HEK293 (cell line): Measurements from ENCODE around the gene GADD45G.
A peak's percentile ranks its signal among the peaks of the same experiment; 100 is the strongest.

Experiments
- CTCF ChIA-PET: fragments of 350-600 bp; formaldehyde crosslinking; extraction: SDS; loops from one replicate; lab custom pipeline; 2021; ENCODE audit warnings: antibody characterized with exemption; lab: Yijun Ruan, JAX
- POLR2A ChIA-PET: fragments of 300-600 bp; formaldehyde crosslinking; extraction: SDS; loops from one replicate; lab custom pipeline; 2020; ENCODE audit warnings: antibody characterized with exemption, inconsistent platforms; lab: Yijun Ruan, JAX
- H3K27ac ChIP-seq: fragments of 200-500 bp; sonication (Bioruptor generic); 2 replicates; pipeline ENCODE4 v1.5.1; 2014; ENCODE audit warnings: low read depth, low read length, control low read depth, inconsistent platforms; ENCODE audit errors: extremely low read depth
- H3K36me3 ChIP-seq, 2 experiments: fragments of 200-500 bp in 1 of 2; sonication (Bioruptor generic) in 1 of 2; 1 replicate in 1 of 2; 2 replicates in 1 of 2; pipeline ENCODE4 v1.5.1; 2014 to 2017; ENCODE audit warnings: inconsistent platforms in 2 of 2, low read length in 2 of 2; ENCODE audit not compliant: control insufficient read depth in 2 of 2, insufficient read depth in 1 of 2
- H3K4me1 ChIP-seq: fragments of 200-500 bp; sonication (Bioruptor generic); 2 replicates; pipeline ENCODE4 v1.5.1; 2014; ENCODE audit warnings: mild to moderate bottlenecking, low read length, inconsistent platforms; ENCODE audit not compliant: control insufficient read depth, insufficient read depth
- H3K4me3 ChIP-seq: 2 replicates; pipeline ENCODE4 v1.5.1; 2011; ENCODE audit warnings: low read depth, mild to moderate bottlenecking, control low read depth, low read length, moderate library complexity
- H3K9me3 ChIP-seq: fragments of 200-500 bp; sonication (Bioruptor generic); 2 replicates; pipeline ENCODE4 v1.5.1; 2014; ENCODE audit warnings: low read depth, low read length, inconsistent platforms; ENCODE audit not compliant: control insufficient read depth, insufficient read depth
- GFI1B ChIP-seq: fragments of 450-650 bp; formaldehyde crosslinking; IDR thresholded peaks from 2 replicates; pipeline ENCODE4 v1.5.1; 2016; ENCODE audit warnings: missing biosample characterization, missing genetic modification characterization
- HOXC10 ChIP-seq: sonication (generic); formaldehyde crosslinking; IDR thresholded peaks from 2 replicates; pipeline ENCODE4 v1.8.1; 2023; ENCODE audit warnings: mild to moderate bottlenecking, missing genetic modification reagents
- KLF10 ChIP-seq: fragments of 450-650 bp; IDR thresholded peaks from 2 replicates; pipeline ENCODE4 v1.5.1; 2018; ENCODE audit warnings: missing biosample characterization, mild to moderate bottlenecking, missing genetic modification characterization
- KLF16 ChIP-seq: fragments of 450-650 bp; formaldehyde crosslinking; IDR thresholded peaks from 2 replicates; pipeline ENCODE4 v1.5.1; 2017; ENCODE audit warnings: missing biosample characterization, missing genetic modification characterization
- KLF8 ChIP-seq: fragments of 450-650 bp; formaldehyde crosslinking; IDR thresholded peaks from 2 replicates; pipeline ENCODE4 v1.5.1; 2016; ENCODE audit warnings: missing biosample characterization, missing genetic modification characterization
- KLF9 ChIP-seq: fragments of 450-650 bp; formaldehyde crosslinking; IDR thresholded peaks from 2 replicates; pipeline ENCODE4 v1.5.1; 2016; ENCODE audit warnings: missing biosample characterization, missing genetic modification characterization, low read depth
- SALL2 ChIP-seq: fragments of 450-650 bp; formaldehyde crosslinking; IDR thresholded peaks from 2 replicates; pipeline ENCODE4 v1.5.0; 2017; ENCODE audit warnings: missing biosample characterization, mild to moderate bottlenecking, missing genetic modification characterization, borderline replicate concordance
- SCRT2 ChIP-seq: fragments of 450-650 bp; formaldehyde crosslinking; IDR thresholded peaks from 2 replicates; pipeline ENCODE4 v1.5.1; 2016; ENCODE audit warnings: missing biosample characterization, missing genetic modification characterization
- SP7 ChIP-seq: fragments of 450-650 bp; formaldehyde crosslinking; IDR thresholded peaks from 2 replicates; pipeline ENCODE4 v1.5.1; 2016; ENCODE audit warnings: missing biosample characterization, missing genetic modification characterization
- YY1 ChIP-seq: fragments of 450-650 bp; formaldehyde crosslinking; IDR thresholded peaks from 2 replicates; pipeline ENCODE4 v1.5.1; 2018; ENCODE audit warnings: missing biosample characterization, missing genetic modification characterization
- YY2 ChIP-seq: fragments of 450-650 bp; formaldehyde crosslinking; IDR thresholded peaks from 2 replicates; pipeline ENCODE4 v1.5.1; 2016; ENCODE audit warnings: missing biosample characterization, missing genetic modification characterization
- ZBTB17 ChIP-seq: fragments of 450-650 bp; formaldehyde crosslinking; IDR thresholded peaks from 2 replicates; pipeline ENCODE4 v1.5.1; 2016; ENCODE audit warnings: missing biosample characterization, missing genetic modification characterization
- ZBTB7A ChIP-seq: fragments of 450-650 bp; formaldehyde crosslinking; IDR thresholded peaks from 2 replicates; pipeline ENCODE4 v1.5.1; 2016; ENCODE audit warnings: low read depth, missing biosample characterization, missing genetic modification characterization
- ZNF211 ChIP-seq: fragments of 450-650 bp; formaldehyde crosslinking; IDR thresholded peaks from 2 replicates; pipeline ENCODE4 v1.5.1; 2016; ENCODE audit warnings: low read depth, missing biosample characterization, missing genetic modification characterization
- ZNF239 ChIP-seq: fragments of 450-650 bp; formaldehyde crosslinking; IDR thresholded peaks from 2 replicates; pipeline ENCODE4 v1.5.1; 2016; ENCODE audit warnings: missing biosample characterization, missing genetic modification characterization
- ZNF391 ChIP-seq: fragments of 450-650 bp; formaldehyde crosslinking; IDR thresholded peaks from 2 replicates; pipeline ENCODE4 v1.5.1; 2016; ENCODE audit warnings: low read depth, missing biosample characterization, missing genetic modification characterization, borderline replicate concordance
- ZNF600 ChIP-seq: fragments of 450-650 bp; formaldehyde crosslinking; IDR thresholded peaks from 2 replicates; pipeline ENCODE4 v1.5.1; 2016; ENCODE audit warnings: missing biosample characterization, missing genetic modification characterization
- ZNF624 ChIP-seq: fragments of 450-650 bp; formaldehyde crosslinking; IDR thresholded peaks from 2 replicates; pipeline ENCODE4 v1.5.1; 2017; ENCODE audit warnings: missing biosample characterization, missing genetic modification characterization
- ZNF626 ChIP-seq: fragments of 450-650 bp; sonication (Bioruptor Pico); formaldehyde crosslinking; IDR thresholded peaks from 2 replicates; pipeline ENCODE4 v1.5.1; 2018; ENCODE audit warnings: missing biosample characterization, missing genetic modification characterization, inconsistent platforms
- ZNF654 ChIP-seq: fragments of 450-650 bp; formaldehyde crosslinking; IDR thresholded peaks from 2 replicates; pipeline ENCODE4 v1.5.1; 2016; ENCODE audit warnings: low read depth, missing biosample characterization, missing genetic modification characterization
- ZNF660 ChIP-seq: fragments of 450-650 bp; IDR thresholded peaks from 2 replicates; pipeline ENCODE4 v1.5.1; 2018; ENCODE audit warnings: missing biosample characterization, mild to moderate bottlenecking, missing genetic modification characterization
- TF ChIP-seq, protein P1 (sequence below): fragments of 450-650 bp; IDR thresholded peaks from 2 replicates; pipeline ENCODE4 v1.5.1; 2018; ENCODE audit warnings: missing biosample characterization, mild to moderate bottlenecking, missing genetic modification characterization
- TF ChIP-seq, protein P2 (sequence below): fragments of 450-650 bp; formaldehyde crosslinking; IDR thresholded peaks from 2 replicates; pipeline ENCODE4 v1.5.1; 2016; ENCODE audit warnings: missing biosample characterization, missing genetic modification characterization
- TF ChIP-seq, protein P3 (sequence below): fragments of 450-650 bp; formaldehyde crosslinking; IDR thresholded peaks from 2 replicates; pipeline ENCODE4; 2016; ENCODE audit warnings: missing biosample characterization, missing genetic modification characterization

The GADD45G gene

DNA sequence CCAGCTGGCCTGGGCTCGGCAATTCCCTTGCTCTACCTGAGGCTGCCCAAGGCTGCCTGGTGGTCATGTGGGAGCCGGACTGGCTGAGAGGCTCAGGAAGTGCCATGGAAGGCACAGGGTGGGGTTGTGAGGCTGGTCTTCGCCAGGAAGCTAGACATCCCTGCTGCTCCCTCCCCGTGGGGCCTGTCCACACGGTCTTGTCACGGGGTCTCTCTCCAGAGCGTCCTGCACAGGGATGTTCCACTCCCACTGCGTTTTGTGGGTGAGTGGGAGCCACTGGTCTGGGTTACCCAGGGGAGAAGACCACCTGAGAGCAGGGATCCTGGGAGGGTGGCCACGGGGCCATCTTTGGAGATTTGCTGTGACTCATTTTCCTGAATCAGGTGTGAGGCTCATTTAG is 11.6 kb downstream of the GADD45G start (continued):
- TF ChIP-seq ZNF626 (tag by site-specific recombination) (no peak), KLF16 (tag by site-specific recombination) (no peak), ZNF600 (tag by site-specific recombination) (no peak), KLF8 (tag by site-specific recombination) (no peak), SALL2 (no peak), YY1 (tag by site-specific recombination) (no peak)
- TF ChIP-seq, protein P1, sequence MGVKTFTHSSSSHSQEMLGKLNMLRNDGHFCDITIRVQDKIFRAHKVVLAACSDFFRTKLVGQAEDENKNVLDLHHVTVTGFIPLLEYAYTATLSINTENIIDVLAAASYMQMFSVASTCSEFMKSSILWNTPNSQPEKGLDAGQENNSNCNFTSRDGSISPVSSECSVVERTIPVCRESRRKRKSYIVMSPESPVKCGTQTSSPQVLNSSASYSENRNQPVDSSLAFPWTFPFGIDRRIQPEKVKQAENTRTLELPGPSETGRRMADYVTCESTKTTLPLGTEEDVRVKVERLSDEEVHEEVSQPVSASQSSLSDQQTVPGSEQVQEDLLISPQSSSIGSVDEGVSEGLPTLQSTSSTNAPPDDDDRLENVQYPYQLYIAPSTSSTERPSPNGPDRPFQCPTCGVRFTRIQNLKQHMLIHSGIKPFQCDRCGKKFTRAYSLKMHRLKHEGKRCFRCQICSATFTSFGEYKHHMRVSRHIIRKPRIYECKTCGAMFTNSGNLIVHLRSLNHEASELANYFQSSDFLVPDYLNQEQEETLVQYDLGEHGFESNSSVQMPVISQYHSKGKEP = no peak

DNA sequence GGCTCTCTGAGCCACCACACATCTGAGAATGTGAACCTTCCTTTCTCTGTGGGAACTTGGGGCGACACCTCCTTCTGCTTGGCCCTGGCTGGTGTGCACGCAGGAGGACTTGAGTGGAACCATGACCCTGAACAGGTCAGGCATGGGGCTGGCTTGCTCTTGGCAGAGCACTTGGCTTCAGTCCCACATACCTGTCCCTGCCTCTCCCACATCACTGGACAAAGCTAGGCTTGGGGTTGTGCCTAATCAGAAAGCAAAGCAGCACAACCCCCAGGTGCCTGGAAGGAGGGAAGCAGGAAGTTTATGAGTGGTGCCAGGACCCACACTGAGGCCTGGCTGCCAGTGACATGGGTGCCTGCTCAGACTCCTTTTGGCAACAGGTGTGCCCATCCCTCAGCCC is 13.2 kb downstream of the GADD45G start:
- Histone ChIP-seq H3K4me3 (no peak overlapping the region), H3K4me1 (no peaks in the 10 kb centered on the region), H3K9me3 (no peaks in the 10 kb centered on the region), H3K36me3 (no peaks in the 10 kb centered on the region), H3K27ac (no peak overlapping the region)
- ChIA-PET CTCF (no interaction called here), POLR2A (interaction anchor here (1.0 kb wide), 1 partner anchor 13 kb away, joined by 6 read pairs; the partner anchor contains the start of gene GADD45G)
- TF ChIP-seq SCRT2 (0 out of 2 replicates have a peak, but pooled peaks have one; percentile 29), KLF9 (no peak)

DNA sequence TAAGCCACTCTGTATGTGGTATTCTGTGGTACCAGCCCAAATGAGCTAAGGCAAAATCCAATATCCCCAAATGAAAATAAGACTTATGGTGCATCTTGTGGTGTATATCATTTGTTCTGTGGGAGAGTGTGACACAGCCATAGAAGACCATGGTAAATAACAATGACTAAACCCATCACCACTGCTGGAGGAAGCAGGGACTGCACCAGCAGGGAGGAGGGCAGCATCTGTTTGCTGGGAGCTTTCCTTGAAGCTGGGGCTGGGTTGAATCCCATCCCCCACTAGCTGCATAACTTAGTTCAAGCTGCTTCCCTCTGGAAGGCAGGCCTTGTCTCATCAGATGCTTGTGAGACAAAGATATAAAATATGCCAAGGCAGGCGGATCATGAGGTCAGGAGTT is 14.2 kb downstream of the GADD45G start:
- Histone ChIP-seq H3K36me3 (no peaks in the 10 kb centered on the region), H3K4me1 (no peaks in the 10 kb centered on the region), H3K27ac (no peak overlapping the region), H3K9me3 (no peaks in the 10 kb centered on the region), H3K4me3 (no peak overlapping the region)
- TF ChIP-seq ZNF211 (no peak), KLF10 (tag by site-specific recombination) (no peak), SP7 (tag by site-specific recombination) (no peak), ZNF239 (no peak), ZNF660 (tag by site-specific recombination) (no peak), ZBTB7A (tag by site-specific recombination) (no peak), YY2 (tag by site-specific recombination) (no peak), HOXC10 (CRISPR knock-in tag) (no peak), GFI1B (tag by site-specific recombination) (no peak), ZNF391 (no peak), ZBTB17 (tag by site-specific recombination) (no peak), ZNF624 (tag by site-specific recombination) (no peak), ZNF654 (tag by site-specific recombination) (no peak)
- TF ChIP-seq, protein P2, sequence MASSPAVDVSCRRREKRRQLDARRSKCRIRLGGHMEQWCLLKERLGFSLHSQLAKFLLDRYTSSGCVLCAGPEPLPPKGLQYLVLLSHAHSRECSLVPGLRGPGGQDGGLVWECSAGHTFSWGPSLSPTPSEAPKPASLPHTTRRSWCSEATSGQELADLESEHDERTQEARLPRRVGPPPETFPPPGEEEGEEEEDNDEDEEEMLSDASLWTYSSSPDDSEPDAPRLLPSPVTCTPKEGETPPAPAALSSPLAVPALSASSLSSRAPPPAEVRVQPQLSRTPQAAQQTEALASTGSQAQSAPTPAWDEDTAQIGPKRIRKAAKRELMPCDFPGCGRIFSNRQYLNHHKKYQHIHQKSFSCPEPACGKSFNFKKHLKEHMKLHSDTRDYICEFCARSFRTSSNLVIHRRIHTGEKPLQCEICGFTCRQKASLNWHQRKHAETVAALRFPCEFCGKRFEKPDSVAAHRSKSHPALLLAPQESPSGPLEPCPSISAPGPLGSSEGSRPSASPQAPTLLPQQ (tag by site-specific recombination) = no peak
- TF ChIP-seq, protein P3, sequence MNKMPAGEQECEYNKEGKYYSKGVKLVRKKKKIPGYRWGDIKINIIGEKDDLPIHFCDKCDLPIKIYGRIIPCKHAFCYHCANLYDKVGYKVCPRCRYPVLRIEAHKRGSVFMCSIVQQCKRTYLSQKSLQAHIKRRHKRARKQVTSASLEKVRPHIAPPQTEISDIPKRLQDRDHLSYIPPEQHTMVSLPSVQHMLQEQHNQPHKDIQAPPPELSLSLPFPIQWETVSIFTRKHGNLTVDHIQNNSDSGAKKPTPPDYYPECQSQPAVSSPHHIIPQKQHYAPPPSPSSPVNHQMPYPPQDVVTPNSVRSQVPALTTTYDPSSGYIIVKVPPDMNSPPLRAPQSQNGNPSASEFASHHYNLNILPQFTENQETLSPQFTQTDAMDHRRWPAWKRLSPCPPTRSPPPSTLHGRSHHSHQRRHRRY (tag by site-specific recombination) = no peak
- POLR2A ChIA-PET = interaction anchor here (0.6 kb wide), 1 partner anchor 14 kb away, joined by 4 read pairs; the partner anchor contains the start of gene GADD45G
- CTCF ChIA-PET = interaction anchor here (2.0 kb wide), 1 partner anchor 10 kb away, joined by 8 read pairs; no protein-coding TSS in a partner anchor
